Keratinocyte (primary cell): ENCODE data around the gene ARHGEF16. TPM values are rescaled to one million over a fixed set of nuclear protein-coding genes. Genes with fewer than 3 reads are reported as not detected.

Experiments used
- DNase-seq: peaks from one replicate; pipeline ENCODE4 v3.0.0-alpha.2; 2011; ENCODE audit warnings: low read depth, missing footprints, low spot score
- FAIRE-seq: peaks from 2 replicates; lab custom pipeline; 2011; peaks lifted over from hg19 to GRCh38; lab: Jason Lieb, UNC
- H2AFZ ChIP-seq: 2 replicates; pipeline ENCODE4 v1.6.0; 2012; ENCODE audit warnings: low read length, control low read depth, inconsistent platforms; ENCODE audit not compliant: control insufficient read depth
- H3K27ac ChIP-seq: 2 replicates; pipeline ENCODE4 v1.5.1; 2011; ENCODE audit warnings: low read length; ENCODE audit not compliant: control insufficient read depth, insufficient read depth
- H3K27me3 ChIP-seq: 3 replicates; pipeline ENCODE4 v1.6.0; 2011; ENCODE audit warnings: low read length; ENCODE audit not compliant: control insufficient read depth, insufficient read depth; ENCODE audit errors: extremely low read depth
- H3K36me3 ChIP-seq, 2 experiments: 2 replicates in 1 of 2; 3 replicates in 1 of 2; pipeline ENCODE4 v1.5.1; 2011; ENCODE audit warnings: low read length in 2 of 2, mild to moderate bottlenecking in 1 of 2; ENCODE audit not compliant: control insufficient read depth in 2 of 2, insufficient read depth in 2 of 2; ENCODE audit errors: extremely low read depth in 1 of 2
- H3K4me1 ChIP-seq: 3 replicates; pipeline ENCODE4 v1.5.1; 2011; ENCODE audit warnings: low read length; ENCODE audit not compliant: control insufficient read depth, insufficient read depth; ENCODE audit errors: extremely low read depth
- H3K4me2 ChIP-seq: 3 replicates; pipeline ENCODE4 v1.6.0; 2011; ENCODE audit warnings: low read depth, low read length; ENCODE audit not compliant: control insufficient read depth, insufficient read depth; ENCODE audit errors: extremely low read depth
- H3K4me3 ChIP-seq, 3 experiments: fragments of 200-600 bp in 1 of 3; sonication (generic) in 1 of 3; 2 replicates in 2 of 3; 3 replicates in 1 of 3; pipeline ENCODE4 v1.5.1; 2011 to 2016; ENCODE audit warnings: low read length in 3 of 3, mild to moderate bottlenecking in 3 of 3, control low read depth in 2 of 3, inconsistent platforms in 1 of 3, low read depth in 1 of 3, mixed read lengths in 1 of 3, mixed run types in 1 of 3, moderate library complexity in 1 of 3; ENCODE audit not compliant: control insufficient read depth in 2 of 3, insufficient read depth in 2 of 3; ENCODE audit errors: extremely low read depth in 1 of 3
- H3K79me2 ChIP-seq: 2 replicates; pipeline ENCODE4 v1.6.0; 2012; ENCODE audit warnings: low read length; ENCODE audit not compliant: control insufficient read depth, insufficient read depth
- H3K9ac ChIP-seq: 3 replicates; pipeline ENCODE4 v1.6.0; 2011; ENCODE audit warnings: low read length; ENCODE audit not compliant: control insufficient read depth, insufficient read depth; ENCODE audit errors: extremely low read depth
- H3K9me1 ChIP-seq: 3 replicates; pipeline ENCODE4 v1.6.0; 2011; ENCODE audit warnings: low read length; ENCODE audit not compliant: control insufficient read depth, insufficient read depth; ENCODE audit errors: extremely low read depth
- H3K9me3 ChIP-seq: 2 replicates; pipeline ENCODE4 v1.5.1; 2012; ENCODE audit warnings: low read depth, low read length; ENCODE audit not compliant: control insufficient read depth
- H4K20me1 ChIP-seq: 3 replicates; pipeline ENCODE4 v1.6.0; 2011; ENCODE audit warnings: low read length; ENCODE audit not compliant: control insufficient read depth, insufficient read depth; ENCODE audit errors: extremely low read depth
- EZH2 ChIP-seq: IDR thresholded peaks from one replicate; pipeline ENCODE4 v1.6.1; 2012; ENCODE audit warnings: inconsistent platforms, mild to moderate bottlenecking, low read length, moderate library complexity
- dilution Hi-C: fragments of 300-500 bp; cut with MboI; formaldehyde crosslinking; loops from one replicate; pipeline ENCODE4 v1.7.0; 2020; ENCODE audit warnings: low sequenced_read_pairs; ENCODE audit not compliant: extremely low pct_ligation_motif_present
- polyA plus RNA-seq, 5 experiments: library from polyadenylated mRNA; depleted of rRNA in 3 of 5; stranded (reverse) in 3 of 5; stranded (forward) in 1 of 5; unstranded in 1 of 5; fragments of >200 nt; gene quantifications; 1 replicate in 1 of 5; 2 replicates in 3 of 5; 3 replicates in 1 of 5; pipeline versions ENCODE4 v1.2.1 to v1.2.3, GENCODE V29; 2011 to 2012; ENCODE audit warnings: missing spikeins in 2 of 5, low read depth in 1 of 5, low replicate concordance in 1 of 5
- TF ChIP-seq, protein P1 (sequence below), 3 experiments: IDR thresholded peaks in 1 of 3; conservative IDR thresholded peaks in 1 of 3; optimal IDR thresholded peaks in 1 of 3; 2 replicates in 2 of 3; 3 replicates in 1 of 3; pipeline versions ENCODE3 to v1.5.1; 2011; ENCODE audit warnings: low read length in 3 of 3, mild to moderate bottlenecking in 3 of 3, moderate library complexity in 2 of 3, control low read depth in 1 of 3, inconsistent platforms in 1 of 3; ENCODE audit not compliant: insufficient read depth in 2 of 3; ENCODE audit errors: extremely low read depth in 1 of 3

The ARHGEF16 gene
- polyA plus RNA-seq, 1 donor (not counting 4 experiments of a cell fraction or from before 2014, with no cell fraction given): 6.2 TPM

DNA sequence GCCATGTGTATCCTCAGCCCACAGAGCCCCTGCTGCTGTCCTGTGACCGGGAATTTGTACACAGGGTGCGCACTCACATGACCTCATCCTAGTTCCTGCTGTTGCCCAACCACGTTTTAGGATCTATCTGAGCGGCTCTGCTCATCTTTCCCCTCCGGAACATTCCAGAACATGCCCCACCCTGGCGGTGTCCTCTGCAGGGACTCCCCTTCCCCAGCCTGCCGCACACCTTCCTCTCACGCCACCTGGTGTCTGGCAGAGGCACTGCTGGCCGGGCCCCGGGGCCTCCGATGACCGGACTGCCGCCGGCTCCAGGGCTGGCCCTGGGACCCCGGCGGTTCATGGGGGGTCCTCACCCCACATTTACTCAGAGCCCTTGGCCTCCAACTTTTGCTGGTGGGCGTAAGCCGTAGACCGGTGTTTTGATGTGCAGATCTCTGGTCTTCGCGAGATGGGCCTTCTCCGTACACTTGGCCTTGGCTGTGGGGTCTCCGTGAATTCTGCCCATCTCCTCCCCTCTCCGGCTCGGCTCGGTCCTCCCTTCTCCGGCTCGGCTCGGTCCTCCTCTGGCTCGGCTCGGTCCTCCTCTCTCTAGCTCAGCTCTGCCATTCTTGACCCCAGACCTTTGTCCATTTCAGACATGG is 29.5 kb downstream of the ARHGEF16 start:
- Histone ChIP-seq H3K79me2 (no peaks in the 10 kb centered on the region), H3K27me3 (no peaks in the 10 kb centered on the region), H3K4me2 (no peak overlapping the region), H3K27ac (no peak overlapping the region), H3K9me1 (no peaks in the 10 kb centered on the region), H3K36me3 (no peaks in the 10 kb centered on the region), H3K4me1 (peaks cover 16% of the 10 kb centered on the region), H2AFZ (no peak overlapping the region), H4K20me1 (no peaks in the 10 kb centered on the region), H3K4me3 (no peak overlapping the region), H3K9me3 (peaks cover 2% of the 10 kb centered on the region), H3K9ac (no peak overlapping the region)
- FAIRE-seq (no peak), DNase-seq (no peak)
- dilution Hi-C loops: no loop called here
- TF ChIP-seq EZH2: no peak
- TF ChIP-seq, protein P1, sequence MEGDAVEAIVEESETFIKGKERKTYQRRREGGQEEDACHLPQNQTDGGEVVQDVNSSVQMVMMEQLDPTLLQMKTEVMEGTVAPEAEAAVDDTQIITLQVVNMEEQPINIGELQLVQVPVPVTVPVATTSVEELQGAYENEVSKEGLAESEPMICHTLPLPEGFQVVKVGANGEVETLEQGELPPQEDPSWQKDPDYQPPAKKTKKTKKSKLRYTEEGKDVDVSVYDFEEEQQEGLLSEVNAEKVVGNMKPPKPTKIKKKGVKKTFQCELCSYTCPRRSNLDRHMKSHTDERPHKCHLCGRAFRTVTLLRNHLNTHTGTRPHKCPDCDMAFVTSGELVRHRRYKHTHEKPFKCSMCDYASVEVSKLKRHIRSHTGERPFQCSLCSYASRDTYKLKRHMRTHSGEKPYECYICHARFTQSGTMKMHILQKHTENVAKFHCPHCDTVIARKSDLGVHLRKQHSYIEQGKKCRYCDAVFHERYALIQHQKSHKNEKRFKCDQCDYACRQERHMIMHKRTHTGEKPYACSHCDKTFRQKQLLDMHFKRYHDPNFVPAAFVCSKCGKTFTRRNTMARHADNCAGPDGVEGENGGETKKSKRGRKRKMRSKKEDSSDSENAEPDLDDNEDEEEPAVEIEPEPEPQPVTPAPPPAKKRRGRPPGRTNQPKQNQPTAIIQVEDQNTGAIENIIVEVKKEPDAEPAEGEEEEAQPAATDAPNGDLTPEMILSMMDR (optimal IDR thresholded peaks at IDR 0.05 in 1 of 3, IDR thresholded peaks at IDR 0.05 in 1 of 3, conservative IDR thresholded peaks at IDR 0.05 in 1 of 3; ENCODE audit: extremely low read depth in 1 of 3, insufficient read depth in 2 of 3, low read length in 3 of 3): peak; percentile 87 to 98 (median 87)

DNA sequence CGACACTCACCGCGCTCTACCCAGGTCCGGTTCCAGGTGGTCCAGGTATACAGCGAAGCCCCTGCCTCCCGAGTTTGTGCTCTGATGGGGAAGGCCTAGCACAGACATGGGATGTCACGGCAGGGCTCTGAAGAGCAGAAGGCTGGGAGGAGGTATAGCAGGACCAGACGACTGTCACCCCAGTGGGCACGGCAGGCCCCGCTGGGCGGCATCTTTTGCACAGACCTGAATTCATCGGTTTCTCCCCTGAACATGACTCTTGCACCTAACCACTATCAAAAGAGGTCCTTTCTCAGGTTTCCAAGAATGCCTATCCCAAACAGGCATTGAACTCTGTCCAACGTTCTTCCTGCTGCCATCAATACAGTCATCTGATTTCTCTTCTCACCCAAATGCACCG is 30.6 kb downstream of the ARHGEF16 start:
- FAIRE-seq: no peak
- Histone ChIP-seq H3K4me1 (peaks cover 16% of the 10 kb centered on the region), H4K20me1 (no peaks in the 10 kb centered on the region), H3K9me1 (no peaks in the 10 kb centered on the region), H3K4me3 (no peak overlapping the region), H3K27ac (no peak overlapping the region), H3K27me3 (no peaks in the 10 kb centered on the region), H3K9me3 (peaks cover 2% of the 10 kb centered on the region), H2AFZ (no peak overlapping the region), H3K36me3 (no peaks in the 10 kb centered on the region), H3K79me2 (no peaks in the 10 kb centered on the region), H3K9ac (no peak overlapping the region), H3K4me2 (no peak overlapping the region)
- no peak for TF ChIP-seq EZH2
- TF ChIP-seq, protein P1 (optimal IDR thresholded peaks at IDR 0.05 in 1 of 3, IDR thresholded peaks at IDR 0.05 in 1 of 3, conservative IDR thresholded peaks at IDR 0.05 in 1 of 3; ENCODE audit: extremely low read depth in 1 of 3, insufficient read depth in 2 of 3, low read length in 3 of 3): no peak
- dilution Hi-C loops: no loop called here
- DNase-seq: no peak
